Lower lobe of right lung (tissue), 2 donors: Measurements from ENCODE around the gene COL8A1. TPM values are rescaled to one million over a fixed set of nuclear protein-coding genes. Genes with fewer than 3 reads are reported as not detected.
A peak's percentile ranks its signal among the peaks of the same experiment; 100 is the strongest.

Experiments used
- ATAC-seq, 2 donors: fragments of 200-7000 bp; cut with Tn5 transposase; one replicate each; pipeline ENCODE4 v1.9.1; 2020 to 2022; ENCODE audit warnings: mild to moderate bottlenecking in 2 of 2, moderate library complexity in 2 of 2
- DNase-seq: peaks from one replicate; pipeline ENCODE4 v3.0.0-alpha.2; 2020
- H3K27ac ChIP-seq: fragments of 200-600 bp; one replicate; pipeline ENCODE4 v1.8.0; 2022
- H3K27me3 ChIP-seq: fragments of 200-600 bp; one replicate; pipeline ENCODE4 v1.8.0; 2022; ENCODE audit warnings: low read depth
- H3K36me3 ChIP-seq: fragments of 200-600 bp; one replicate; pipeline ENCODE4 v1.8.0; 2022; ENCODE audit warnings: mild to moderate bottlenecking
- H3K4me1 ChIP-seq: fragments of 200-600 bp; one replicate; pipeline ENCODE4 v1.8.0; 2022
- H3K4me3 ChIP-seq: fragments of 200-600 bp; one replicate; pipeline ENCODE4 v1.8.0; 2022; ENCODE audit warnings: mild to moderate bottlenecking
- H3K9me3 ChIP-seq: fragments of 200-600 bp; one replicate; pipeline ENCODE4 v1.8.0; 2022
- intact Hi-C: fragments of 100-400 bp; cut with DNase I; formaldehyde crosslinking; loops from one replicate; pipeline ENCODE4 v1.11.0; 2022
- total RNA-seq: library from RNA; stranded (reverse); fragmentation: NEBNext Ultra II Directional; extraction: Animal tissue kit (Norgen Biotek cat#: 25700); gene quantifications from one replicate; pipeline ENCODE4 v1.2.1, GENCODE V29; 2021
- TF ChIP-seq, protein P1 (sequence below): fragments of 200-600 bp; IDR thresholded peaks from one replicate; pipeline ENCODE4 v1.8.0; 2022; ENCODE audit warnings: antibody characterized with exemption, mild to moderate bottlenecking
- donor health status: DM: no; HTN: yes; CAD: no; lungs with severe emphysema.

COL8A1 gene
- total RNA-seq, 1 donor from 2014 or later, result 56.1 TPM

DNA sequence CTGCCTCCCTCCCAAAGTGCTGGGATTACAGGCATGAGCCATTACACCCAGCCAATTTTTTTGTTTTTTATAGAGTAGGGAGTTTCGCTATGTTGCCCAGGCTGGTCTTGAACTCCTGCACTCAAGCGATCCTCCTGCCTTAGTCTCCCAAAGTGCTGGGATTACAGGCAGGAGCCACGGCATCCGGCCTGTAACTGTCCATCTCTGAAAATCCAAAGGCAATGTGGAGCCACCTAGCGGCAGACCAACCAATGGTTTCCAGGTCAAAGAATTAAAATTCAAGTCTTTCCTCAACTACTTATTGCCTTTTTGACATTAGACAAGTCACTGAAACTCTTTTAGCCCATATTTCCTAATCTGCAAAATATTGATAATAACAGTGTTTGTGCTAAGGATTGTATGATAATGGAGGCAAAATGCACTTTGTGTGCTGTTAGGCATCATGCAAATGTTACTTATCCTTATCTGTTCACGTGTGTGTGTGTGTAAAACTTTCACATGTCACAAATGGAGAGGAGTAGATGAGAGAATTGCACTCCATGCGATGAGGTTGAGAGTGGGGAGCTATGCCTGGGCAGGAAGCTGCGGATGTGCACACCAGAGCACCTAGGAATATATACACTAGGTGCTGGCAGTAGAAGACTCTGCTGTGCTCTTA lies 48.7 kb downstream of the COL8A1 start:
- Histone ChIP-seq H3K4me1 (no peaks in the 10 kb centered on the region), H3K27ac (no peak overlapping the region), H3K27me3 (no peaks in the 10 kb centered on the region), H3K4me3 (no peak overlapping the region), H3K36me3 (no peaks in the 10 kb centered on the region), H3K9me3 (no peaks in the 10 kb centered on the region)
- DNase-seq, result peak; percentile 55
- intact Hi-C loops, result no loop called here
- ATAC-seq, result peak; percentile 63 to 70
- TF ChIP-seq, protein P1, sequence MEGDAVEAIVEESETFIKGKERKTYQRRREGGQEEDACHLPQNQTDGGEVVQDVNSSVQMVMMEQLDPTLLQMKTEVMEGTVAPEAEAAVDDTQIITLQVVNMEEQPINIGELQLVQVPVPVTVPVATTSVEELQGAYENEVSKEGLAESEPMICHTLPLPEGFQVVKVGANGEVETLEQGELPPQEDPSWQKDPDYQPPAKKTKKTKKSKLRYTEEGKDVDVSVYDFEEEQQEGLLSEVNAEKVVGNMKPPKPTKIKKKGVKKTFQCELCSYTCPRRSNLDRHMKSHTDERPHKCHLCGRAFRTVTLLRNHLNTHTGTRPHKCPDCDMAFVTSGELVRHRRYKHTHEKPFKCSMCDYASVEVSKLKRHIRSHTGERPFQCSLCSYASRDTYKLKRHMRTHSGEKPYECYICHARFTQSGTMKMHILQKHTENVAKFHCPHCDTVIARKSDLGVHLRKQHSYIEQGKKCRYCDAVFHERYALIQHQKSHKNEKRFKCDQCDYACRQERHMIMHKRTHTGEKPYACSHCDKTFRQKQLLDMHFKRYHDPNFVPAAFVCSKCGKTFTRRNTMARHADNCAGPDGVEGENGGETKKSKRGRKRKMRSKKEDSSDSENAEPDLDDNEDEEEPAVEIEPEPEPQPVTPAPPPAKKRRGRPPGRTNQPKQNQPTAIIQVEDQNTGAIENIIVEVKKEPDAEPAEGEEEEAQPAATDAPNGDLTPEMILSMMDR, result peak; percentile 71

DNA sequence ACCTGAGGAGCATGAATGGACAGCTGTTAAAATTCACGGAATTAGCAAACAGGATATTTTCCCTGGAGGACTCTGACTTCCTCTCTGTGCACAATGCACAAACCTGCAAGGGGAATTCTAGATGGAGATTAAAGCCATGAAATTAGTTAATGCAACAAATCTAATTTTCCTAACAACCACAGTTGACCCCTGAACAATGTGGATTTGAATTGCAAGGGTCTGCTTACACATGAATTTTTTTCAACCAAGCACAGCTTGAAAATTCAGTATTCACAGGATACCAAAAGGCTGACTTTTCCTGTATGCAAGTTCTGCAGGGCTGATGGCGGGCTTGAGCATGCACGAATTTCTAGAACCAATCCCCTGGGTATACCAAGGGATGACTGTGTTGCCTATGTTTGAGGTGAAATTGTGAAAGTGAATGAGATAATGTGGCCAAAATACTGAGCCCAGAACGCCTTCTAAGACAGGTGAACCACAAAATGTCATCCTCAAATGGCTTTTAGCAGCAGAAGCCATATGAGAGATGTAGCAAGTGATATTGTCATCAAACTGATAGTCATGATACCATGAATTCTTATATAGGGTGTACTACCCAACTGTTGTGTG lies 52.5 kb downstream of the COL8A1 start:
- intact Hi-C loops, result no loop called here
- Histone ChIP-seq H3K9me3 (no peaks in the 10 kb centered on the region), H3K4me3 (no peak overlapping the region), H3K36me3 (no peaks in the 10 kb centered on the region), H3K27ac (no peak overlapping the region), H3K27me3 (no peaks in the 10 kb centered on the region), H3K4me1 (no peaks in the 10 kb centered on the region)
- no peak for ATAC-seq
- TF ChIP-seq, protein P1, result no peak
- no peak for DNase-seq

DNA sequence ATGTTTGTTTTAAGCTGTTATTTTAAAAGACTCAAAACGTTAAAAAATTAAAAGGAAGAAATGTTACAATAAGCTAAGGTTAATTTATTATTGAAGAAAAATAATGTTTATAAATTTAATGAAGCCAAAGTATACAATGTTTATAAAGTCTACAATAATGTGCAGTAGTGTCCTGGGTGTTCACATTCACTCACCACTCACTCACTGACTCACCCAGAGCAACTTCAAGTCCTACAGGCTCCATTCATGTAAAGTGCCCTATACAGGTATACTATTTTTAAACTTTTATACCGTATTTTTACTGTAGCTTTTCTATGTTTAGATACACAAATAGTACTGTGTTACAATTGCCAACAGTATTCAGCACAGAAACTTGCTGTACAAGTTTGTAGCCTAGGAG lies 55.2 kb downstream of the COL8A1 start:
- ATAC-seq (no peak), DNase-seq (no peak)
- no peaks in the 10 kb centered on the region for H3K4me1 ChIP-seq
- H3K27ac ChIP-seq, result no peak overlapping the region
- TF ChIP-seq, protein P1, result no peak
- no peak overlapping the region for H3K4me3 ChIP-seq
- no peaks in the 10 kb centered on the region for H3K9me3 ChIP-seq
- no peaks in the 10 kb centered on the region for H3K27me3 ChIP-seq
- intact Hi-C loops, result no loop called here
- H3K36me3 ChIP-seq, result no peaks in the 10 kb centered on the region

DNA sequence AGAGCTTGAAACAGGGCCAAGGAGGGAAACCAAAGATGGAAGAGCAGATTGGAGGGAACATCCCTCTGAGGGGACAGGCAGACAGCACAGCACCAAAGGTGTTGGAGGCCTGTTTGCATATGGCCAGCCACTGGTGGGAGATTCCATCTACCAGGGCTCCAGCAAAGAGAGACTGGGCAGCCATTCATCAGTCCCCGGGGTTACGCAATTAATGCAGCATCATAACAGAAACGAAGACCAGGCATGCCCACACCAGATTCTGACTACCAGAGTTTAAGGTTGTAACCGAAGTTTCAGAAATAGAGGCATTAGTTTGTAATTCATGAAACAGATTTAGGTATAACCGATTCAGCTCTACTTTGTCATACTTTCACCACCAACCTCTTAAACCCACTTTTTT lies 58.1 kb downstream of the COL8A1 start:
- TF ChIP-seq, protein P1, result no peak
- Histone ChIP-seq H3K36me3 (no peaks in the 10 kb centered on the region), H3K9me3 (no peaks in the 10 kb centered on the region), H3K27me3 (no peaks in the 10 kb centered on the region), H3K4me1 (no peaks in the 10 kb centered on the region), H3K4me3 (no peak overlapping the region), H3K27ac (no peak overlapping the region)
- intact Hi-C loops, result no loop called here
- ATAC-seq (no peak), DNase-seq (no peak)

DNA sequence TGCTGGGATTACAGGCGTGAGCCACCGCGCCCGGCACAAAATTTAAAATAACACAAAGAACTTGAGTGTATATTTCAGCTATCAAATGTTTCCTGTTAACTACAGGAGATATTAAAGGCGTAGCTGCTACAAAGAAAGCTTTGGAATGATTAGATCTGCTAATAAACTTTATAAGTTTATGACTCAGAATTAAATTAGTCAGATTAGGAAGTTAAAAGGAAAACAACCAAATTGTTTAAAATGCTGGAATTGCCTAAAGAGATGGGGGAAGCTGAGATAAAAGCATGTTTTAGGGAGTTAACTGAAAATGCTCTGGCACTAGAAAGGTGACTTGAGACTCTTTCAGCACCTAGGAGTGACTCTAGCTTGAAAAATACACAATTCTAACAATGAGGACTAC lies 58.9 kb downstream of the COL8A1 start:
- Histone ChIP-seq H3K27ac (no peak overlapping the region), H3K9me3 (no peaks in the 10 kb centered on the region), H3K36me3 (no peaks in the 10 kb centered on the region), H3K27me3 (no peaks in the 10 kb centered on the region), H3K4me3 (no peak overlapping the region), H3K4me1 (no peaks in the 10 kb centered on the region)
- no peak for DNase-seq
- intact Hi-C loops, result no loop called here
- no peak for ATAC-seq
- TF ChIP-seq, protein P1, result no peak
